SJSA1 (cell line): ENCODE results near the gene TMSB15C. TPM values are rescaled to one million over a fixed set of nuclear protein-coding genes. Genes with fewer than 3 reads are reported as not detected.
"Not testable (repeated sequence)": the region's sequence is repeated elsewhere in the genome, so short reads cannot be mapped to it uniquely, and the experiment has no call there.

Source experiments
- DNase-seq, 2 experiments: peaks; one replicate each; pipeline ENCODE4 v3.0.0-alpha.2; 2015 to 2020; ENCODE audit warnings: low spot score in 2 of 2, low read depth in 1 of 2
- H3K27ac ChIP-seq: fragments of 250-450 bp; sonication (Bioruptor Pico); 2 replicates; pipeline ENCODE4 v1.5.1; 2020; ENCODE audit warnings: mild to moderate bottlenecking, moderate library complexity
- H3K27me3 ChIP-seq: fragments of 250-450 bp; sonication (Bioruptor Pico); replicated peaks from 2 replicates; pipeline ENCODE4 v1.5.1; 2020; ENCODE audit warnings: mild to moderate bottlenecking, moderate library complexity
- H3K36me3 ChIP-seq: fragments of 250-450 bp; sonication (Bioruptor Pico); 2 replicates; pipeline ENCODE4 v1.5.1; 2020; ENCODE audit warnings: mild to moderate bottlenecking
- H3K4me1 ChIP-seq: fragments of 250-450 bp; sonication (Bioruptor Pico); replicated peaks from 2 replicates; pipeline ENCODE4 v1.6.1; 2021; ENCODE audit warnings: mild to moderate bottlenecking
- H3K4me3 ChIP-seq: fragments of 250-450 bp; sonication (Bioruptor Pico); 2 replicates; pipeline ENCODE4 v1.5.1; 2020; ENCODE audit warnings: mild to moderate bottlenecking
- H3K9me3 ChIP-seq: fragments of 250-450 bp; sonication (Bioruptor Pico); replicated peaks from 2 replicates; pipeline ENCODE4 v1.5.1; 2020; ENCODE audit warnings: mild to moderate bottlenecking
- total RNA-seq: library from RNA; depleted of rRNA; stranded (reverse); fragments of >200 nt; shearing (Covaris generic); gene quantifications from 2 replicates; pipeline ENCODE4 v1.2.3, GENCODE V29; 2014; rRNA removed

TMSB15C gene
- total RNA-seq, 1 experiment from 2014 or later, result 3.1 TPM

DNA sequence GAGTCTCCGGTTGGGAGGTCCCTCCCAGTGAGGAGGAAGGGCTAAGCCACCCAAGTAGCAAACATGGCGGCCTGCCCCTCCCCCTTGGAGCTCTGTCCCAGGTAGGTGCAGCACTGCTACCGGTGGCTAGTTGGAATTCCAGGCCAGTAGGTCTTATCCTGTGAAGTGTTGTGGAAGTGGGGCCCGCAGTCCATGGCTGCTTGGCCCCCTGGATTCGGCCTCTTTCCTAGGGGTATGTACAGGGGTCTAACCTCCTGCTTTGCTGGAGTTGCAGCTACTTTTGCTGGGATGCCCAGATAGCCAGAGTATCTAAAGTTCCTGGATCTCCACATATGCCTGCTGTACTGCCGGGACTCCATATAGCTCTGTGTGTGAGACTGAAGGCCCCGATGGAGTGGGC is 9.9 kb upstream of the TMSB15C start:
- no peaks in the 10 kb centered on the region for H3K9me3 ChIP-seq
- H3K36me3 ChIP-seq, result no peaks in the 10 kb centered on the region
- no peaks in the 10 kb centered on the region for H3K4me1 ChIP-seq
- no peak for DNase-seq
- no peak overlapping the region for H3K27ac ChIP-seq
- no peak overlapping the region for H3K4me3 ChIP-seq
- H3K27me3 ChIP-seq, result no peaks in the 10 kb centered on the region

DNA sequence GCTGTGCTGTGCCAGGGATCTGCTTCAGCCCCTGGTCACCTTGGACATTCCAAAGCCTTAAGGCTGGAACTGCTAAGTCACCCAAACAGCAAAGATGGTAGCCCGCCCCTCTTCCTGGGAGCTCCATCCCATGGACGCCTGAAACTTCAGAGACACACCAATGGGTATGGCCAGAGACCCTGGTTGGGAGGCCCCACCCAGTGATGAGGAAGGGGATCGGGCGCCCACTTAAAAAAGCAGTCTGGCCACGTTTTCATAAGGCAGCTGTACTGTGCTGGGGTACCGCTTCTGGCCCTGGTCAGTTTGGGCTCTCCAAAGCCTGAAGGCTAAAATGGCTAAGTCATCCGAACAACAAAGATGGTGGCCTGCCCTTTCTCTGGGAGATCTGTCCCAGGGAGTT is 9.4 kb upstream of the TMSB15C start:
- H3K36me3 ChIP-seq, result no peaks in the 10 kb centered on the region

DNA sequence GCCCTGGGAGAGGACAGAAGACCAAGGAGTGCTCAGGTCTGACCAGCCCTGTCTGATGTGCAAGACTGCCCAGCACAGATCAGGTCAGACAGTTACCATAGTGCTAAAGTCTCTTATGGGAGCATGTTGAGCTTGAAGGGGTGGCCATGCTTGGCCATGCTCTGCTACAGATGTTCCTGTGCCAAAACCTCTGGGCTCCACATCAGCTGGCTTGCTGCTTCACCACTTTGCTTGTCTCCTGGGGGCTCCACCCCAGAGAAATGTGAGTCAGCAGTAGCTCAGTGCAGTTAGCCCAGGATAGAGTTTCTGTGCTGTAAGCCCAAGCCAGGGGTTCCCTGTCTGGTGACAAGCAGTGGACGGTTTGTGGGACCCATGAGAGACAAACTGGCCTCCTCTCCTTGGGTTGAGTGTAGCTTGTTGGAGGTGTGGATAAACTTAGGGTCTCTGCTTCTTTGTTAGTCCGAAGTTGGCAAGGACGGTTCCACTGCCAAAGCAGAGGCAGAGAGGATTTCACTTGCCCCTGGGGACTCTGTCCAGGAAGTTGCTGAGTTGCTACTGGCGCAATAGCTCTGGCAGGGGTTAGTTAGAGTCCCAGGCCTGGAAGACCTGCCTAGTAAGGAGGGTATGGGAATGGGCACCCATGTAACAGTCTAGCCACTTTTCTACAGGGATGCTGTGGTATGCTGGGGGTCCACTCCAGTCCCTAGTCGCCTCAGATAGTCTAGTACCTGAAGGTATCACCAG is 8.7 kb upstream of the TMSB15C start:
- no peaks in the 10 kb centered on the region for H3K9me3 ChIP-seq
- no peaks in the 10 kb centered on the region for H3K36me3 ChIP-seq
- no peak overlapping the region for H3K4me3 ChIP-seq
- H3K27me3 ChIP-seq, result no peaks in the 10 kb centered on the region
- no peak overlapping the region for H3K27ac ChIP-seq
- no peak for DNase-seq
- no peaks in the 10 kb centered on the region for H3K4me1 ChIP-seq

More for the DNA sequence above, 9.4 kb upstream of the TMSB15C start:
- H3K27me3 ChIP-seq, result no peaks in the 10 kb centered on the region
- no peak for DNase-seq
- no peak overlapping the region for H3K4me3 ChIP-seq
- H3K4me1 ChIP-seq, result no peaks in the 10 kb centered on the region
- no peak overlapping the region for H3K27ac ChIP-seq
- H3K9me3 ChIP-seq, result no peaks in the 10 kb centered on the region

DNA sequence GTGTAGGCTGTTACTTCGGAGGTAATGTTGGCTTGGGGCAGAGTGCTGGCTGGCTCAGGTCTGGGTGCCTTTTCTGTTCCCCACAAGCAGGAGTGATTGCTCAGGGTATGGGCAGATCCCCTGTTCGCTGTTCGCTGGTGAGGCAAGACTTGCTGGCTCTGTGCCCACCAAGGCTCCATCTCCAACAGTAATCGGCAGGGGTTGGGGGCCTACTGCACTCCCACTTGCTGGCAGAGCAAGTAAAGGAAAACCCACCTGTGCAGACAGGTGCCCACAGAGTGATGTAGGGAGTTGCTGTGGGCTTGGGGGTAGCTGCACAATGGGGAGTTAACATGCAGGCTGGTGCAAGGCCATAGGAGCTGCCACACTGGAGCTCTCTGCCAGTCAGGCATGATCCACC is 8.0 kb upstream of the TMSB15C start:
- Histone ChIP-seq H3K9me3 (no peaks in the 10 kb centered on the region), H3K4me3 (no peak overlapping the region), H3K36me3 (no peaks in the 10 kb centered on the region), H3K4me1 (no peaks in the 10 kb centered on the region), H3K27ac (no peak overlapping the region), H3K27me3 (no peaks in the 10 kb centered on the region)
- no peak for DNase-seq

DNA sequence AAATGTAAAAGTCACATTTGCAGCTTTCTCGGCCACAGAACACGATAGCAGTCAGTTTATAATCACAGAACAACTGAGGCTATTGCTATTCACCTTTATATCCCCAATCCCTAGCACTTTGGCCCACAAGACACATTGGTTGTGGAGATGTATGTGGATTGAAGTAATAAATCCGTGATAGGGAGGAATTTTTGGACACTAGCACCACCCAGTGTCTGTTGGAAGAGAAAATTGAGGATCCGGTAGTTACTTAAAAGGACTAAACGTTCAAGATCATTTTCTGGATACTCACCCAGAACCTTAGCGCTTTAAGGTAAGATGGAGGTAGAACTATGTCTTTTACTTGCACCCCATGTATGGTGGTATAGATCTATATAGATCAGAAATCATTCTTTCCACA is 1.8 kb upstream of the TMSB15C start:
- H3K27ac ChIP-seq, result not testable (repeated sequence)

DNA sequence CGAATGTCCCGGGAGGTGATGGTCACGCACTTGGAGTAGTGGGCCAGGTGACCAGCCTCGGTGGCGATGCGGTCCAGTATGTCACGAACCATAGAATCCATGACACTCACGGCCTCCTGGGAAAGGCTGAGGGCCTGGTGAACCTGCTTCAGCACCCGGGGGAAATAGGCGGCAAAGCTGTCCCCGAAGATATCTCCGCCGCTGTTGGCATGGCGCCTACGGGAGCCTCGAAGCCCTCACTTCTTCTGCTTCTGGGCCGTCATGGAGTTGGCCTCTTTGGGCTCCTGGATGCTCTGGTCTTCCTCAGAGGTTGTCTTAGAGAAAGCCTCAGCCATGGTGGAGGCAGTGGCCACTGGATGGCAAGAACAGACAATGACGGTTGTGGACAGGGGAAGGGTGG is 13.4 kb downstream of the TMSB15C start:
- not testable (repeated sequence) for H3K4me1 ChIP-seq, H3K27ac ChIP-seq, H3K9me3 ChIP-seq, H3K27me3 ChIP-seq, H3K36me3 ChIP-seq, DNase-seq, H3K4me3 ChIP-seq

More for the DNA sequence above, 1.8 kb upstream of the TMSB15C start:
- not testable (repeated sequence) for DNase-seq, H3K9me3 ChIP-seq, H3K27me3 ChIP-seq, H3K4me3 ChIP-seq, H3K4me1 ChIP-seq, H3K36me3 ChIP-seq

DNA sequence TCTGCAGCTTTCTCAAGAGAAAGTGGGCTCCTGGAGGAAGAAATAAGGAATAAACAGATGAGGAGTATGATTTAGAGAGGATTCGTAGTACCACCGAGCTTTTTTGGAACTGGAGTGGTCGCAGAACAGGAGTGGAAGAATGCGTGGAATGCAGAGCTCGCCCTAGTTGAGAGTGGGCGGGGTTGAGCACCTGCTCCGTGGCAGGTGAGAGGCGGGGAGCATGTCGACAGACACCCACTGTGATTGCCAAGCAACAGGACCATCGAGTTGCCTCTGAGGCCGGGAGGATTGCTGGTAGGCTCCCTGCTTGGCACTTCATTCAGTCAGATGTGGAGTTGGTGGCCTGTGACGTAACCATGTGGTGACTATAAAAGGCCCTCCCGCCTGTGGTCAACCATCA is 21.1 kb downstream of the TMSB15C start:
- not testable (repeated sequence) for DNase-seq, H3K4me3 ChIP-seq, H3K27me3 ChIP-seq, H3K9me3 ChIP-seq, H3K36me3 ChIP-seq, H3K27ac ChIP-seq, H3K4me1 ChIP-seq

DNA sequence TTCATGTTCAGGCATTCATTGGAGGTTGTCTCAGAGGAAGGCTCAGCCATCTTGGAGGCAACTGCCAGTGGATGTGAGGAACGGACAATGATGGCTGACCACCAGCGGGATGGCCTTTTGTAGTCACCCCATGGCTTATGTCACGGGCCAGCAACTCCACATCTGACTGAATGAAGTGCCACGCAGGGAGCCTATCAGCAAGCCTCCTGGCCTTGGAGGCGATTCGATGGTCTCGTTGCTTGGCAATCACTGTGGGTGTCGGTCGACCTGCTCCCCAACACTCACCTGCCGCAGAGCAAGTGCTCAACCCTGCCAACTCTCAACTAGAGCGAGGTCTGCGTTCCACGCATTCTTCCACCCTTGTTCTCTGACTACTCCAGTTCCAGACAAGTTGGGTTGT is 28.9 kb downstream of the TMSB15C start:
- no peaks in the 10 kb centered on the region for H3K4me1 ChIP-seq
- no peaks in the 10 kb centered on the region for H3K27me3 ChIP-seq
- H3K4me3 ChIP-seq, result no peak overlapping the region
- no peaks in the 10 kb centered on the region for H3K36me3 ChIP-seq
- H3K27ac ChIP-seq, result no peak overlapping the region
- H3K9me3 ChIP-seq, result no peaks in the 10 kb centered on the region
- DNase-seq, result no peak

DNA sequence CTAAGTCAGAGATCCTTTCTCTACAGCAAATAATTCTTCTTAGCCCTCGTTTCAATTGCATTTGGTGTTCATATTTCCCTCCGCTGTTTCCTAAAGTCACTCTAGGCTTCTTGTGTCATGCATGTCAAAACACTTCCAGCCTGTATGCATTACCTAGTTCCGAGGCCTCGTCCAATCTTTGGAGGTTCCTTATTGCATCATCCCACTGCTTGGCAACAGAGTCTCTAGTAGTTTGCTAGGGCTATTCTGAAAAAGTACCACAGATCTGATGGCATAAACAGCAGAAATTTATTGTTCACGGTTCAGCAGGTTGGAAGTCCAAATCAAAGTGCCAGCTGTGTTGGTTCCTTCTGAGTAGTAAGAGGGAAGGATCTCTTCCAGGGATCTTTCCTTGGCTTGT is 30.4 kb downstream of the TMSB15C start:
- DNase-seq, result no peak
- Histone ChIP-seq H3K27ac (no peak overlapping the region), H3K27me3 (no peaks in the 10 kb centered on the region), H3K36me3 (no peaks in the 10 kb centered on the region), H3K9me3 (no peaks in the 10 kb centered on the region), H3K4me3 (no peak overlapping the region), H3K4me1 (no peaks in the 10 kb centered on the region)

DNA sequence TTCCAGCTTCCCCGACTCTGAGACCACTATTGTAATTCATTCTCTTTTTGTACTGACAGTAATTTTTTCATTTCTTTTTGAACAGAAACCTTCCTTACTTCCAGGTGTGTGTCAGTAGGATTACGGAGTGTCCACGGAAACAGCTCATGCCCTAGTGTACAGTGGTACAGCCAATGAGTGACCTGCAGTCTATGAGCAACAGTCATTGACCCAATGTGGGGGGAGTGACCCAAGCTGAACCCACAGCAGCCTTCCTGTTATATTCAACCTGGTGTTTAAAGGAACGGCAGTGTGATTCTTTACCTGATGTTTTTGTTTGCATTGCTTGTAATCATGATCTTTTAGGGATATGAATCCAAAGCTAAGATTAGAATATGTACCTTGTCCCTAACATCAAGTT is 35.0 kb downstream of the TMSB15C start:
- Histone ChIP-seq H3K27me3 (no peaks in the 10 kb centered on the region), H3K9me3 (no peaks in the 10 kb centered on the region)
- DNase-seq, result no peak

DNA sequence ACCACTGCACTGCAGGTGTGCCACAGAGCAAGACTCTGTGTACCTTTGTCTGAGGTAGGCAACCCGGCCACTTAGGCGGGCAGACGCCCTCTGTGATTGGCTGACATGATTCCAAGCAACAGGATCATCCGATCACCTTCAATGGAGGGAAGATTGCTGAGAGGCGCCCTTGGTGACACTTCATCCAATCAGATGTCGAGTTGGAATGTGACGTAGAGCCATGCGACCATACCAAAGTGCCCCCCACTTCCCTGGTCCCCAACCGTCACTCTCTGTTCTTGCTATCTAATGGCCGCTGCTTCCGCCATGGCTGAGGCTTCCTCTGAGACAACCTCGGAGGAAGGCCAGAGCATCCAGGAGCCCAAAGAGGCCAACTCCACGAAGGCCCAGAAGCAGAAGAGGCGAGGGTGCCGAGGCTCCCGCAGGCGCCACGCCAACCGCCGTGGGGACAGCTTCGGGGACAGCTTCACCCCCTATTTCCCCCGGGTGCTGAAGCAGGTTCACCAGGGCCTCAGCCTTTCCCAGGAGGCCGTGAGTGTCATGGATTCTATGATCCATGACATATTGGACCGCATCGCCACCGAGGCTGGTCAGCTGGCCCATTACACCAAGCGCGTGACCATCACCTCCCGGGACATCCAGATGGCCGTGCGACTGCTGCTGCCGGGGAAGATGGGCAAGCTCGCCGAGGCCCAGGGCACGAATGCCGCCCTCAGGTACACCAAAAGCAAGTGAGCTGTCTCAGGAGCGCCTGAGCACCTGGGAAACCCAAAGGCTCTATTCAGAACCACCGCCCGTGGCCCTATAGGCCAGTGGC is 36.1 kb downstream of the TMSB15C start, which contains the start of gene H2BW2:
Gene H2BW2 (plus strand): TSS at position 268 of the 817 bp plus-strand sequence. CDS start 39 bp downstream, at position 307.
- Histone ChIP-seq H3K9me3 (no peaks in the 10 kb centered on the region), H3K4me1 (no peaks in the 10 kb centered on the region), H3K27me3 (no peaks in the 10 kb centered on the region), H3K27ac (no peak within 1 kb of the TSS), H3K36me3 (no peaks in the 10 kb centered on the region), H3K4me3 (no peak within 1 kb of the TSS)
- DNase-seq, result no peak

More for the DNA sequence above, 35.0 kb downstream of the TMSB15C start:
- Histone ChIP-seq H3K27ac (no peak overlapping the region), H3K4me1 (no peaks in the 10 kb centered on the region), H3K36me3 (no peaks in the 10 kb centered on the region), H3K4me3 (no peak overlapping the region)

Other genes with a start within 250 kb of the TMSB15C start
- 0.50 and 1.7 TPM in 2 replicates for gene RAB9B, start 244.0 kb downstream of the TMSB15C start, total RNA-seq
- gene TMSB15B, start 113.6 kb downstream of the TMSB15C start, total RNA-seq, result 3.5 and 23.2 TPM in 2 replicates
- gene H2BW1, start 62.5 kb downstream of the TMSB15C start, total RNA-seq, result not detected in 2 replicates
- not detected in 2 replicates for gene H2BW2, start 36.3 kb downstream of the TMSB15C start, total RNA-seq
- 1.2 and 1.6 TPM in 2 replicates for gene ZCCHC18, start 36.3 kb upstream of the TMSB15C start, total RNA-seq
- 1.9 and 6.2 TPM in 2 replicates for gene SLC25A53, start 80.8 kb upstream of the TMSB15C start, total RNA-seq
- 18.9 and 26.0 TPM in 2 replicates for gene FAM199X, start 90.2 kb upstream of the TMSB15C start, total RNA-seq
- gene ESX1, start 178.7 kb upstream of the TMSB15C start, total RNA-seq, result not detected in 2 replicates